Fibroblast of lung (primary cell): Measurements from ENCODE around the gene ANXA10. TPM values are rescaled to one million over a fixed set of nuclear protein-coding genes. Genes with fewer than 3 reads are reported as not detected.

Experiments used
- DNase-seq, 2 donors: peaks; one replicate each; pipeline versions ENCODE4 v3.0.0 to v3.0.0-alpha.2; 2010; ENCODE audit warnings: low read depth in 2 of 2
- H2AFZ ChIP-seq: 2 replicates; pipeline ENCODE4 v1.5.1; 2012; ENCODE audit warnings: low read length, control low read depth, inconsistent platforms
- H3K27ac ChIP-seq: 2 replicates; pipeline ENCODE4 v1.5.1; 2011; ENCODE audit warnings: low read length, control low read depth; ENCODE audit not compliant: insufficient read depth
- H3K27me3 ChIP-seq: 2 replicates; pipeline ENCODE4 v1.5.1; 2011; ENCODE audit warnings: mild to moderate bottlenecking, low read length; ENCODE audit not compliant: control insufficient read depth, insufficient read depth
- H3K36me3 ChIP-seq: 2 replicates; pipeline ENCODE4 v1.5.1; 2011; ENCODE audit warnings: low read length; ENCODE audit not compliant: control insufficient read depth, insufficient read depth
- H3K4me1 ChIP-seq: 2 replicates; pipeline ENCODE4 v1.5.1; 2011; ENCODE audit warnings: low read length; ENCODE audit not compliant: control insufficient read depth, insufficient read depth; ENCODE audit errors: extremely low read depth
- H3K4me2 ChIP-seq: 2 replicates; pipeline ENCODE4 v1.5.1; 2011; ENCODE audit warnings: low read length, control low read depth; ENCODE audit not compliant: insufficient read depth; ENCODE audit errors: extremely low read depth
- H3K4me3 ChIP-seq, 4 experiments: fragments of 200-600 bp in 1 of 4; sonication (generic) in 1 of 4; replicated peaks in 1 of 4; 2 replicates each; pipeline ENCODE4 v1.5.1; 2011 to 2016; ENCODE audit warnings: low read length in 4 of 4, low read depth in 3 of 4, mild to moderate bottlenecking in 3 of 4, control low read depth in 2 of 4, inconsistent platforms in 1 of 4, mixed read lengths in 1 of 4; ENCODE audit not compliant: insufficient read depth in 1 of 4; ENCODE audit errors: control extremely low read depth in 1 of 4
- H3K79me2 ChIP-seq: 2 replicates; pipeline ENCODE4 v1.5.1; 2012; ENCODE audit warnings: mild to moderate bottlenecking, low read length, inconsistent platforms; ENCODE audit not compliant: control insufficient read depth, insufficient read depth
- H3K9ac ChIP-seq: 2 replicates; pipeline ENCODE4 v1.5.1; 2011; ENCODE audit warnings: mild to moderate bottlenecking, low read length, control low read depth; ENCODE audit not compliant: insufficient read depth
- H3K9me3 ChIP-seq: 2 replicates; pipeline ENCODE4 v1.5.1; 2012; ENCODE audit warnings: low read depth, low read length; ENCODE audit not compliant: control insufficient read depth, insufficient read depth
- H4K20me1 ChIP-seq: 2 replicates; pipeline ENCODE4 v1.5.1; 2011; ENCODE audit warnings: low read length; ENCODE audit not compliant: control insufficient read depth, insufficient read depth; ENCODE audit errors: extremely low read depth
- EZH2 ChIP-seq: IDR thresholded peaks from 2 replicates; pipeline ENCODE4 v1.5.1; 2012; ENCODE audit warnings: low read length, control low read depth, mild to moderate bottlenecking; ENCODE audit errors: missing control alignments
- polyA plus RNA-seq, 2 donors: library from polyadenylated mRNA; depleted of rRNA in 1 of 2; stranded (reverse) in 1 of 2; unstranded in 1 of 2; fragments of >200 nt; gene quantifications; 2 replicates each; pipeline ENCODE4 v1.2.1, GENCODE V29; 2011 to 2012; ENCODE audit warnings: missing spikeins in 1 of 2
- total RNA-seq: library from RNA; depleted of rRNA; stranded (reverse); fragments of >200 nt; gene quantifications from 2 replicates; pipeline ENCODE4 v1.2.1, GENCODE V29; 2014
- TF ChIP-seq, protein P1 (sequence below), 2 donors: IDR thresholded peaks in 1 of 2; conservative IDR thresholded peaks in 1 of 2; 1 replicate in 1 of 2; 2 replicates in 1 of 2; pipeline ENCODE4 v1.5.1; 2011 to 2012; ENCODE audit warnings: low read length in 2 of 2, control low read depth in 1 of 2, inconsistent platforms in 1 of 2, low read depth in 1 of 2, mild to moderate bottlenecking in 1 of 2

Gene ANXA10
- total and polyA plus RNA-seq, 2 donors (not counting 1 experiment from before 2014, with no cell fraction given): 0.08 to 0.17 TPM

DNA sequence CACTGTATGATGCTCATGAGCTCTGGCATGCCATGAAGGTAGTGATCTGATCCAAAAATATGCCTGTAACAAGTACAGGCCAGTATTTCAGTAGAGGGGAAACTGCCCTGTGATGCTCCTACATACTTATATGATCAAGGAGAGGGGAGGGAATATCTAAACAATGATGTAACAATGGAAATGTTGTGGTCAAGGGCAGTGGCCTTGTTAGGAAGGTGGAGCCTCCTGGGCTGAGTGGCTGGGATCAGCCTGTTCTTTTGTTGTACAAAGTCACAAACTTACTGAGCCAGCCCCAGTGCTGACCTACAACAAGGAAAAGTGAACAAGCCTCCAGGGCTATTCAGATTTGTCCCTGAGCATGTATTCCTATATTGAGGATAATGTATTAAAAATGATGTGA is 70.3 kb downstream of the ANXA10 start:
- H3K9ac ChIP-seq: no peak overlapping the region
- H3K27ac ChIP-seq: no peak overlapping the region
- H3K4me1 ChIP-seq: no peaks in the 10 kb centered on the region
- DNase-seq: peak in 1 of 2 donors; percentile 72
- H3K4me3 ChIP-seq: no peak overlapping the region
- no peaks in the 10 kb centered on the region for H4K20me1 ChIP-seq
- TF ChIP-seq, protein P1, sequence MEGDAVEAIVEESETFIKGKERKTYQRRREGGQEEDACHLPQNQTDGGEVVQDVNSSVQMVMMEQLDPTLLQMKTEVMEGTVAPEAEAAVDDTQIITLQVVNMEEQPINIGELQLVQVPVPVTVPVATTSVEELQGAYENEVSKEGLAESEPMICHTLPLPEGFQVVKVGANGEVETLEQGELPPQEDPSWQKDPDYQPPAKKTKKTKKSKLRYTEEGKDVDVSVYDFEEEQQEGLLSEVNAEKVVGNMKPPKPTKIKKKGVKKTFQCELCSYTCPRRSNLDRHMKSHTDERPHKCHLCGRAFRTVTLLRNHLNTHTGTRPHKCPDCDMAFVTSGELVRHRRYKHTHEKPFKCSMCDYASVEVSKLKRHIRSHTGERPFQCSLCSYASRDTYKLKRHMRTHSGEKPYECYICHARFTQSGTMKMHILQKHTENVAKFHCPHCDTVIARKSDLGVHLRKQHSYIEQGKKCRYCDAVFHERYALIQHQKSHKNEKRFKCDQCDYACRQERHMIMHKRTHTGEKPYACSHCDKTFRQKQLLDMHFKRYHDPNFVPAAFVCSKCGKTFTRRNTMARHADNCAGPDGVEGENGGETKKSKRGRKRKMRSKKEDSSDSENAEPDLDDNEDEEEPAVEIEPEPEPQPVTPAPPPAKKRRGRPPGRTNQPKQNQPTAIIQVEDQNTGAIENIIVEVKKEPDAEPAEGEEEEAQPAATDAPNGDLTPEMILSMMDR (conservative IDR thresholded peaks at IDR 0.05 in 1 of 2, IDR thresholded peaks at IDR 0.05 in 1 of 2; ENCODE audit: low read depth in 1 of 2, low read length in 2 of 2): no peak
- TF ChIP-seq EZH2: no peak
- H3K79me2 ChIP-seq: no peaks in the 10 kb centered on the region
- no peaks in the 10 kb centered on the region for H3K27me3 ChIP-seq
- H3K36me3 ChIP-seq: no peaks in the 10 kb centered on the region
- no peaks in the 10 kb centered on the region for H3K9me3 ChIP-seq
- no peak overlapping the region for H2AFZ ChIP-seq
- no peak overlapping the region for H3K4me2 ChIP-seq

DNA sequence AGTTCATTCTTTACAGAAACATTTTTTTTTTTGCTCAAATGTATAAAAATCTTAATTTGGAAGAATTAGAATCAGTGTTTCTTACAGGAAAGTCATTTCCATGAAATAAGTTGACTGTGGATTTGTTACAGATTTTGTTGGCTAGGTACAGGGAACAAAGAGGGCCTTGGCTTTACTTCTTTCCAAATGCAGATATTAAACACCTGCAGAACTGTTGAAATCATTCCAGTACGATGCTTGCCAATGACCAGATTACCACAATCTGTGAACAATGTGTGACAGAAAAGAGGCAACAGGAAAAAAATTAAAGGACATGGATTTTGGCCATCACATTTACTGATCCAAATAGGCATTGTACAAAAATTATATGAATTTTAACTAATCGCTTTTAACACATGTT is 70.8 kb downstream of the ANXA10 start:
- Histone ChIP-seq H3K27ac (no peak overlapping the region), H4K20me1 (no peaks in the 10 kb centered on the region), H3K9ac (no peak overlapping the region), H3K36me3 (no peaks in the 10 kb centered on the region), H3K27me3 (no peaks in the 10 kb centered on the region), H3K4me3 (no peak overlapping the region), H2AFZ (no peak overlapping the region), H3K4me2 (no peak overlapping the region), H3K9me3 (no peaks in the 10 kb centered on the region), H3K79me2 (no peaks in the 10 kb centered on the region), H3K4me1 (no peaks in the 10 kb centered on the region)
- no peak for DNase-seq
- no peak for TF ChIP-seq EZH2
- TF ChIP-seq, protein P1 (conservative IDR thresholded peaks at IDR 0.05 in 1 of 2, IDR thresholded peaks at IDR 0.05 in 1 of 2; ENCODE audit: low read depth in 1 of 2, low read length in 2 of 2): no peak

DNA sequence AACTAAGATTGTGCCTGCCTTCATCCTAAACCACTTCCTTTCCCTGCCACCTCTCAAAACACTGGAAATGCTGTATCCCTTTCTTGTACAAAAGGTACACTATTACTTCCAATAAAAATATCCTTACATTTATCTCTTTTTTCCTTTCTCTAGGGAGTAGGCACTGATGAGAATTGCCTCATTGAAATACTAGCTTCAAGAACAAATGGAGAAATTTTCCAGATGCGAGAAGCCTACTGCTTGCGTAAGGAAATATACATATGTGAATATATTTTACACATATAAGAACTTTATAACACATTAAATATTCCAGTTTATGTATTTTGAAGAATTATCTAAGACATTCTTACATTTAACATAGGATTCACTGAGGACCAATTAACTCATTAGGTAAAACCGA is 71.7 kb downstream of the ANXA10 start:
- no peaks in the 10 kb centered on the region for H3K9me3 ChIP-seq
- TF ChIP-seq EZH2: no peak
- TF ChIP-seq, protein P1 (conservative IDR thresholded peaks at IDR 0.05 in 1 of 2, IDR thresholded peaks at IDR 0.05 in 1 of 2; ENCODE audit: low read depth in 1 of 2, low read length in 2 of 2): no peak
- H3K36me3 ChIP-seq: no peaks in the 10 kb centered on the region
- H3K27me3 ChIP-seq: no peaks in the 10 kb centered on the region
- H3K4me1 ChIP-seq: no peaks in the 10 kb centered on the region
- DNase-seq: no peak
- H3K4me2 ChIP-seq: no peak overlapping the region
- H3K9ac ChIP-seq: no peak overlapping the region
- H3K4me3 ChIP-seq: no peak overlapping the region
- no peak overlapping the region for H2AFZ ChIP-seq
- H3K79me2 ChIP-seq: no peaks in the 10 kb centered on the region
- H3K27ac ChIP-seq: no peak overlapping the region
- H4K20me1 ChIP-seq: no peaks in the 10 kb centered on the region
